Colon (tissue), 2 donors: ENCODE data around the gene OPN5.

ENCODE experiments used
- FAIRE-seq: peaks from 2 replicates; lab custom pipeline; 2012; peaks lifted over from hg19 to GRCh38; lab: Jason Lieb, UNC
- donor health status: control.
- donor health status: control.

The OPN5 gene

GRCh38 chr6:47862731-47863130, 80.9 kb downstream of the OPN5 start:
- no peak for FAIRE-seq

DNA sequence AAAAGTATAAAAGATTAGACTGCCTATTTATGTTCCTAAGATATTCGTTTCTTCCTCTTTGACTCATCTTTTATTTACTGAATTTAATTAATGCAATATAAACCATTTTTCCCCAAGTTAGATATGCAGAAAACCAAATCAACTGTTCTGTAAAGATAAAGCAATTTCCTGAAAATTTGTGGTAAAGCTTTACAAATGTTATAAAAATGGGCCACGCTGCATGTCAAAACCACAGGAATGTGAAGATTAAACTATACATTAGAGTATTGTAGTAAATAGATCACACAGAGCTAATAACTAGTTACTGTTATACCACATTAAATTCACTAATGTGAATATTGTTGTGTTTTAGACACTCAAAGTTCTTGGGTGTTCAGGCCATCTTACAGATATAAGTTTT, 83.4 kb downstream of the OPN5 start:
- no peak for FAIRE-seq

- FAIRE-seq, result no peak
Observed at GRCh38 chr6:47875593-47875992, 93.8 kb downstream of the OPN5 start.
